Skeletal muscle satellite cell (primary cell): Measurements from ENCODE around the gene PGD.
"Not testable (repeated sequence)": the region's sequence is repeated elsewhere in the genome, so short reads cannot be mapped to it uniquely, and the experiment has no call there.

Source experiments
- H3K27me3 ChIP-seq: 2 replicates; pipeline ENCODE4 v1.7.0; 2013; ENCODE audit warnings: low read length; ENCODE audit not compliant: control insufficient read depth, insufficient read depth
- H3K36me3 ChIP-seq: 2 replicates; pipeline ENCODE4 v1.7.0; 2013; ENCODE audit warnings: mild to moderate bottlenecking, control low read depth, low read length; ENCODE audit not compliant: insufficient read depth
- H3K4me1 ChIP-seq: 2 replicates; pipeline ENCODE4 v1.7.0; 2013; ENCODE audit warnings: low read length; ENCODE audit not compliant: control insufficient read depth, insufficient read depth
- H3K4me2 ChIP-seq: 2 replicates; pipeline ENCODE4 v1.7.0; 2013; ENCODE audit warnings: mild to moderate bottlenecking, low read length
- H3K4me3 ChIP-seq: 2 replicates; pipeline ENCODE4 v1.7.0; 2013; ENCODE audit warnings: low read length
- H3K9ac ChIP-seq: 2 replicates; pipeline ENCODE4 v1.7.0; 2013; ENCODE audit warnings: mild to moderate bottlenecking, low read depth, low read length, moderate library complexity
- H3K9me3 ChIP-seq: replicated peaks from 2 replicates; pipeline ENCODE4 v1.7.0; 2013; ENCODE audit warnings: mild to moderate bottlenecking, control low read depth, low read length

The PGD gene

GRCh38 chr1:10444248-10444647 is 45.4 kb downstream of the PGD start:
- Histone ChIP-seq H3K36me3 (peaks cover 4% of the 10 kb centered on the region), H3K4me1 (no peaks in the 10 kb centered on the region), H3K9ac (no peak overlapping the region), H3K4me3 (no peak overlapping the region), H3K4me2 (no peak overlapping the region), H3K27me3 (no peaks in the 10 kb centered on the region), H3K9me3 (no peaks in the 10 kb centered on the region)

GRCh38 chr1:10444795-10445397 is 46.0 kb downstream of the PGD start:
- Histone ChIP-seq H3K4me3 (no peak overlapping the region), H3K9me3 (no peaks in the 10 kb centered on the region), H3K27me3 (no peaks in the 10 kb centered on the region), H3K4me2 (no peak overlapping the region), H3K4me1 (no peaks in the 10 kb centered on the region), H3K9ac (no peak overlapping the region), H3K36me3 (peaks cover 4% of the 10 kb centered on the region)

GRCh38 chr1:10446790-10447422 is 48.0 kb downstream of the PGD start:
- Histone ChIP-seq H3K9ac (no peak overlapping the region), H3K4me2 (no peak overlapping the region), H3K27me3 (no peaks in the 10 kb centered on the region), H3K36me3 (no peaks in the 10 kb centered on the region), H3K9me3 (no peaks in the 10 kb centered on the region), H3K4me3 (no peak overlapping the region), H3K4me1 (peaks cover 4% of the 10 kb centered on the region)

- no peak within 1 kb of the TSS for H3K9ac ChIP-seq
- peaks cover 4% of the 10 kb centered on the region for H3K4me1 ChIP-seq
- H3K9me3 ChIP-seq, result no peaks in the 10 kb centered on the region
- no peaks in the 10 kb centered on the region for H3K36me3 ChIP-seq
- no peak within 1 kb of the TSS for H3K4me2 ChIP-seq
- no peak within 1 kb of the TSS for H3K4me3 ChIP-seq
- H3K27me3 ChIP-seq, result no peaks in the 10 kb centered on the region
Observed at GRCh38 chr1:10449751-10450150, 50.9 kb downstream of the PGD start, which contains the start of gene CORT. TSS of gene CORT (plus strand) at chr1:10450031. CDS start at chr1:10450224, 193 bp downstream.

GRCh38 chr1:10450156-10450814 is 51.4 kb downstream of the PGD start:
- H3K9ac ChIP-seq, result no peak overlapping the region
- no peak overlapping the region for H3K4me2 ChIP-seq
- no peaks in the 10 kb centered on the region for H3K36me3 ChIP-seq
- H3K27me3 ChIP-seq, result no peaks in the 10 kb centered on the region
- peaks cover 4% of the 10 kb centered on the region for H3K4me1 ChIP-seq
- H3K4me3 ChIP-seq, result no peak overlapping the region
- H3K9me3 ChIP-seq, result no peaks in the 10 kb centered on the region

- no peak overlapping the region for H3K9ac ChIP-seq
- H3K4me3 ChIP-seq, result no peak overlapping the region
- H3K36me3 ChIP-seq, result no peaks in the 10 kb centered on the region
- H3K27me3 ChIP-seq, result no peaks in the 10 kb centered on the region
- no peak overlapping the region for H3K4me2 ChIP-seq
- H3K4me1 ChIP-seq, result peaks cover 4% of the 10 kb centered on the region
- no peaks in the 10 kb centered on the region for H3K9me3 ChIP-seq
Observed at GRCh38 chr1:10450836-10451235, 52.0 kb downstream of the PGD start.

- Histone ChIP-seq H3K9me3 (no peaks in the 10 kb centered on the region), H3K4me1 (peaks cover 4% of the 10 kb centered on the region), H3K4me2 (no peak overlapping the region), H3K36me3 (no peaks in the 10 kb centered on the region), H3K9ac (no peak overlapping the region), H3K4me3 (no peak overlapping the region), H3K27me3 (no peaks in the 10 kb centered on the region)
Observed at GRCh38 chr1:10451287-10451686, 52.4 kb downstream of the PGD start.

GRCh38 chr1:10456048-10456447 is 57.2 kb downstream of the PGD start:
- H3K4me3 ChIP-seq, result no peak overlapping the region
- H3K9me3 ChIP-seq, result no peaks in the 10 kb centered on the region
- no peaks in the 10 kb centered on the region for H3K27me3 ChIP-seq
- H3K4me2 ChIP-seq, result no peak overlapping the region
- no peak overlapping the region for H3K9ac ChIP-seq
- peaks cover 4% of the 10 kb centered on the region for H3K36me3 ChIP-seq
- H3K4me1 ChIP-seq, result peaks cover 13% of the 10 kb centered on the region

- Histone ChIP-seq H3K4me1 (peaks cover 9% of the 10 kb centered on the region), H3K4me3 (no peak overlapping the region), H3K9ac (no peak overlapping the region), H3K36me3 (peaks cover 10% of the 10 kb centered on the region), H3K27me3 (no peaks in the 10 kb centered on the region), H3K4me2 (no peak overlapping the region), H3K9me3 (no peaks in the 10 kb centered on the region)
Observed at GRCh38 chr1:10456661-10457060, 57.8 kb downstream of the PGD start.

- H3K27me3 ChIP-seq, H3K4me2 ChIP-seq, H3K9me3 ChIP-seq, H3K4me1 ChIP-seq, H3K9ac ChIP-seq, H3K4me3 ChIP-seq: not testable (repeated sequence)
- peaks cover 12% of the 10 kb centered on the region for H3K36me3 ChIP-seq
Observed at GRCh38 chr1:10457462-10457861, 58.6 kb downstream of the PGD start.

- peaks cover 9% of the 10 kb centered on the region for H3K4me1 ChIP-seq
- H3K27me3 ChIP-seq, result no peaks in the 10 kb centered on the region
- no peak overlapping the region for H3K9ac ChIP-seq
- peaks cover 16% of the 10 kb centered on the region for H3K36me3 ChIP-seq
- no peaks in the 10 kb centered on the region for H3K9me3 ChIP-seq
- no peak overlapping the region for H3K4me3 ChIP-seq
- H3K4me2 ChIP-seq, result no peak overlapping the region
Observed at GRCh38 chr1:10457875-10458274, 59.0 kb downstream of the PGD start.

GRCh38 chr1:10459184-10459583 is 60.3 kb downstream of the PGD start:
- no peak overlapping the region for H3K4me3 ChIP-seq
- H3K4me1 ChIP-seq, result peaks cover 9% of the 10 kb centered on the region
- no peak overlapping the region for H3K4me2 ChIP-seq
- no peaks in the 10 kb centered on the region for H3K9me3 ChIP-seq
- H3K27me3 ChIP-seq, result no peaks in the 10 kb centered on the region
- no peak overlapping the region for H3K9ac ChIP-seq
- H3K36me3 ChIP-seq, result peaks cover 22% of the 10 kb centered on the region
